Right renal cortex interstitium (tissue), 3 donors: Measurements from ENCODE around the gene RPTOR. TPM values are rescaled to one million over a fixed set of nuclear protein-coding genes. Genes with fewer than 3 reads are reported as not detected.
A peak's percentile ranks its signal among the peaks of the same experiment; 100 is the strongest.

Experiments
- DNase-seq, 3 donors: peaks; one replicate each; pipeline ENCODE4 v3.0.0-alpha.2; 2013; ENCODE audit warnings: low read depth in 3 of 3, low spot score in 2 of 3
- polyA plus RNA-seq, 3 donors: library from polyadenylated mRNA; unstranded; fragments of 120-200 nt; gene quantifications; one replicate each; pipeline ENCODE4 v1.2.1, GENCODE V29; 2013; ENCODE audit not compliant: insufficient read length in 3 of 3

The RPTOR gene
- polyA plus RNA-seq, 3 donors = 16.7 to 18.7 (median 17.1) TPM

DNA sequence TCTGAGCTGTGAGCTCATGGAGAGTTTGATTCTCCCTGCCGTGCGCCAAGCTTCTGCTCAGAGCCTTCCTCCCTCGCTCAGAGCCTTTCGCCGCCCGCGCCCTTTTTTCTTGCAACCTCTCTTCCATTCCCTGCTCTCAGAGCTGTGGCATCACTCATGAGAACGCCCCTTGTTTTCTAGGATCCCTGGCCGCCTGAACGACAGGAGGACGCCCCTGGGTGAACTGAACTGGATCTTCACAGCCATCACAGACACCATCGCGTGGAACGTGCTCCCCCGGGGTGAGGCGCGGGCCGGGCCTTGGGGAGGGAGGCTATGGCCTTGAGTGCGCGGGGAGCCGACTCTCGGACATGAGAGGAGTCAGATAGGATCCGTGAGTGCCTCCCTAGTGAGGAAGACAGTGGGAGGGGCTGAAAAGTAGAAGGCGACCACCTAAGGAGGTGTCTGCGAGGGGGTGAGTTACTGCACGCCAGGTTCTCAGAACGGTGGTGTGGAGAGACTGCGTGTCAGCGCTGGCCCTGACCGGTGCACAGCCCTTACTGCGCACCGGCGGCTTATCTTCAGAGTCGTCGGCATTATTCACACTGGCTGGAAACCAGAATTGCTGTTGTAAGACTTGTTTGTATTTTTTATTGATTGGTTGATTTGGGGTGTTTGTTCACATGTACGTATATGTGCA lies 277.5 kb downstream of the RPTOR start:
- DNase-seq = no peak

DNA sequence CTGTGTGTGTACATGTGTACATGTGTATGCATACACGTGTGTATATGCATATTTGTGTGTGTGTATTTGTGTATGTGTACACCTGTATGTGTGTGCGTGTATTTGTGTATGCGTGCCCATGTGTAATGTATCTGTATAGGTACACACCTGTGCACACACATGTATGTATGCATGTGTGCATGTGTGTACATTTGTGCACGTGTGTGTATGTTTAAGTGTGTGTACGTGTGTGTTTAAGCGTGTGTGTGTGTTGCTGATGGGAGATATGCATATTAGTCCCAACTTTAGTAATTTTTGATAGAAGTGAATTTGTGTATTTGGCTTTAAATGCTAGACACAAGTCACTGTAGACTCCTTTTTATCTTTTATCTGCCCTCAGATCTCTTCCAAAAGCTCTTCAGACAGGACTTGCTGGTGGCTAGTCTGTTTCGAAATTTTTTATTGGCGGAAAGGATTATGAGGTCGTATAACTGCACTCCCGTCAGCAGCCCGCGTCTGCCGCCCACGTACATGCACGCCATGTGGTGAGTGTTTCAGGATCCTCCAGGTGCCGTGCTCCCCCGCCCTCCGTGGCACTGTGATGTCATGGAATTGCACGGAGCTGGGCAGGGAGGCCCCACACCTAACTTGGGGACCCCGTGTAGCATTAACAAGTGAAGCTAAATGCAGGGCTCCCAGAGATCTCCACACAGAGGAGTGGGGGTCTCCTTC lies 278.2 kb downstream of the RPTOR start:
- DNase-seq = no peak

DNA sequence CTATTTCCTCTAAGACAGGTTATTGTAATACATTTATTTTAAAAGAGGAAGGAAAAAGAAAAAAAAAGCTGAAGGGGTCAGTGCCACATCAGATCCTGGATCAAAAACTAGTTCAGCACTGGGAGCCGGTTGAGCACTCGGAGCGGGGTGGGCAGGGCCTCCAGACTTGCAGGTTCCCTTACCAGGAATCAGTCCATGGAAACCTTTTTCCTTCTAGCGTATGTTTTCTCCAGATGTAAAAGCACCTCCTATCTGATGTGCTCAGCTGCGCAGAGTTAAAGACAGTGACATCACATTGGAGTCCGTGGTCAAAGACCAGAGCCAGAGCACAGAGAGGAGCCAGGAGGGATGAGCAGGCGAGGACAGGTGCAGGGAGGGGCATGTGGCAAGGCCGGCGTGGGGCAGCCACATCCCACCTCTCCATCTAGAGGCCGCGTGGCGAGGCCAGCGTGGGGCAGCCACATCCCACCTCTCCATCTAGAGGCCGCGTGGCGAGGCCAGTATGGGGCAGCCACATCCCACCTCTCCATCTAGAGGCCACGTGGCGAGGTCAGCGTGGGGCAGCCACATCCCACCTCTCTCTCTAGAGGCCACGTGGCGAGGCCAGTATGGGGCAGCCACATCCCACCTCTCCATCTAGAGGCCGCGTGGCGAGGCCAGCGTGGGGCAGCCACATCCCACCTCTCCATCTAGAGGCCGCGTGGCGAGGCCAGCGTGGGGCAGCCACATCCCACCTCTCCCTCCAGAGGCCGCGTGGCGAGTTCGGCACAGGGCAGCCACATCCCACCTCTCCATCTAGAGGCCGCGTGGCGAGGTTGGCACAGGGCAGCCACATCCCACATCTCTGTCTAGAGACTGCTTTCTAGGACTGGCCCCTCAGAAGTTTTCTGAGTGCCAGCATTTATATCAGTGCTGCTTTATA lies 280.2 kb downstream of the RPTOR start:
- DNase-seq = no peak

DNA sequence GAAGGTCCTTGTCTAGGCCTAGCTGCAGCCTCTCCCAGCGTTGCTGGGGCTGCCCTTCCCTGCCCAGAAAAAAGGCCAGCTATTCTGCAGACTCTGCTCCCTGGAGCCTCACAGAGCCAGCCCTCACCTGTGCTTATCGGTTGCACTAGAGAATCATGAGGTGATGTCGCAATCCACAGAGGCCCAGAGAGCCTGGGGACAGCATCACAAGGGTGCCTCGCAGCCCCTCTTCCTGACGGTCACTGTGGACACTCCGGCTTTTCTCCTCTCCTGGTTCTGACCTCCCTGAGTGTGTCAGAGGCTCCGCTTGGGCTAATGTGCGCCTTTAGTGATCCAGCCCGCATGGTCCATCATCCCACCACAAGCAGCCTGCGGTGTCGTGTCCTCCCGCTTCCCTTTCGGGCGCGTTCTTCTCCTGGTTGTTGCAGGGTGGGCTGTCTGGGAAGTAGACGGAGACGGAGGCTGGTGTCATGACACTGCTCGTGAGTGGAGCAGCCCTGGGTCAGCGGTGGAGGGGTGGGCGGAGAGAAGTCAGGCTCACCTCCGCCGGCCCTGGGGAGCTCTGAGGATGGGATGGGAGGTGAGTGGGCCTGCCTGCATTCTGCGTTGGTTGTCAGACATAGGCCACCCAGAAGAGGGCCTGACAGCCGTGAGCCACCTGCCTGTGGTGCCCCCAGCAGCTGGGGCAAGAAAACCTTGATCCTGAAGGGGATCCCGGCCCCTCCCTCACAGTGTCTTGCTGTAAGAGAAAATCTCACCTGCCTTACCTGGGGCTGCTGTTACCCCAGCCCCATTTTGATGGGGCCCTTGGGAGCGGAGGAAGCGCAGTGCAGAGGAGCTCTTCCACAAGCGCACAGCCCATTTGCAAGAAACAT lies 281.1 kb downstream of the RPTOR start:
- DNase-seq = no peak

DNA sequence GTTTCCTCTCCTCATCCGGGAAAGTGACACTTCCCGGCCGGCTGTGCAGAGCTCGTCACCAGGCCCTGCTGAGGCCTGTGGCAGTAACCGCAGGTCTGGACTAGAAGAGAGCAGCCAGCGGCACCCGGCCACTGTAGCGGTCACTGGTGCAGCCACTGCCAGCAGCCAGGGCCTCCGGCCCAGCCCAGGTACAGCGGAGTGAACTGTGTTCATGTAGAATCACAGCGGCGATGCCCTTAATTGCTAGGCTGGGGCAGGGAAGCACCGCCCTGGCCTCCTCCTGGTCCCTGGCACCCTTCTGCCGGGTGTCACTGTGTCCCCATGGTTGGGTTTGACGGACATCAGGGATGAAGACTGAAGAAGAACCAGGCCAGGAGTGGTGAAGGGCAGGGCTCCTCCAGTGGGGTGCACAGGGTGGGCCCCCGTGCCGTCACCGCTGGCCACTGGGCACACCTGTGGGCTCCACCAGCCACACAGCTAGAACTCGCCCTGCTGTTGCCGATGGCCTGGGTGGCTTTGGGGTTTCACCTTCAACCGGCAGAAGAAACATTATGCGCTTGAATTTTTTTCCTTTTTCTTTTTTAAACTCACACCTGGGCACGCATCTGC lies 281.8 kb downstream of the RPTOR start:
- DNase-seq = no peak

DNA sequence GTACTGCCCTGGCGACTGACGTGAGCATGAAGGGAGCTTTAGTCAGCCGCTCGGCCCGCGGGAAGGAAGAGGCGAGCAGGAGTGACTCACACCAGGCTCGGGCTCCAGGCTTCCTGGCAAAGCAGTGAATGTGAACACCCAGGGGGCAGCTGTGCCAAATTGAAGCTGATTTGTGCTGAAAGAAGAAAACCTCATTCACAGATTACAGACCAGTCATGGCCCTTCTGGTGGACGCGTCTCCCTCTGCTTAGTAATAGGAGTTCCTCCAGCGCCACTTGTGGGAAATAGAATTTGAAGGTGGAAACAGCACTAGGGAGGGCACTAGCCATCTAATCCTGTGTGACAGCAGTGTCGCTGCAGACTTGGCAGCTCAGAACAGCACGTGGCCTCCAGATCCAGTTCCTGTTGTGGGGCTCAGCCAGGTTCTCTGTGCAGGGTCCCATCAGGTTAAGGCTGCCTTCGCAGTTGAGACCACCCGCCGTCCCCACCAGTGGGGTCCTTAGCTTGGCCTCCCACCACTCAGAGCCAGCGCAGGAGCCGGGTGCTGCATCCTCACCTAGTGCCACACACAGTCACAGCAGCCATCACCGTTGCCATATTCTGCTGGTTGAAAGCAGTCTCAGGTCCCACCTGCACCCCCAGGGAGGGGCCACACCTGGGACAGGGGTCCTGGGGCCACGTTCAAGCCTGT lies 282.5 kb downstream of the RPTOR start:
- DNase-seq = no peak

DNA sequence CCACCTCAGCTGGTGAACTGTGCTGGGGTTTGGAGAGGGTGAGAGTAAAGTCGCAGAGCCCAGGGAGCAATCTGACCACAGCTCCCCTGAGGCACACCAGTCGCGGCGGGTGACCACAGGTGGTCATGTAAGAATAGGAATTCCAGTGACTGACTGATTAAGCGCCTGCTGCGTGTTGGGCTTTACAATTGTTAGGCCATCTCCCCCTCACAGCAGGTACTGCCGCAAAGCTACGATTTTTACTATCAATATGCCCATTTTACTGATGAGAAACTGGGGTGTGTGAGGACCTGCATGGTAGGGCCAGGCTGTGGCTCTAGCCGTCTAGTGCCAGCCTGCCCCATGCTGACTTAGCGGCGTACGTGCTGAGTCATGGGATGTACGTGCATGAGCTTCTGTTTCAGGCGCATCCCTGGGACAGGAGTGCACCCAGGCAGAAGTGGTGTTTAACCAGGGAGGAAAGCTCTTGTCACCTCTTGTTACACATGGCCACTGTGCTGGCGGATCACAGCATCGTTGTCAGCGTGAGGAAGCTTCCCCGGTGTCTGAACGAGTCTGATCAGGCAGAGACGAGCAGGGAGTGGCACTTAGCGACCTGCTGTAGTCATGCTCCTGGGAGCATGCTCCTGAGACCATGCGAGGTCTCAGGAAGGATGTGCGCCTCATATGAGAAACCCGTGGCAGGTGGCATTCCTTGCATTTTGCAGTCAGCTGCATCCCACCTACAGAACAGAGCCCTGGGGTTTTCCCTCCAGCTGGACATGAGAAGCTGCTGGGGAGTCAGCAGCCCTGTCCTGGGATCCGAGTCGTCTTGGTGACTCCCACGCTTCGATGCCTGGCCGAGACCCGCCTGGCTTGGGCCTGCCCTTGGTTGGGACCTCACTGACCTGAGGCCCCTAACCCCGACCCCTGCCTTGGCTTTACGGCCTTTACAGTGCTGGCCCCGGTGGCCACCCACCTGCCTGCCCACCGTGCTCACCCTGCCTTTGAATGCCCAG lies 283.3 kb downstream of the RPTOR start:
- no peak for DNase-seq

DNA sequence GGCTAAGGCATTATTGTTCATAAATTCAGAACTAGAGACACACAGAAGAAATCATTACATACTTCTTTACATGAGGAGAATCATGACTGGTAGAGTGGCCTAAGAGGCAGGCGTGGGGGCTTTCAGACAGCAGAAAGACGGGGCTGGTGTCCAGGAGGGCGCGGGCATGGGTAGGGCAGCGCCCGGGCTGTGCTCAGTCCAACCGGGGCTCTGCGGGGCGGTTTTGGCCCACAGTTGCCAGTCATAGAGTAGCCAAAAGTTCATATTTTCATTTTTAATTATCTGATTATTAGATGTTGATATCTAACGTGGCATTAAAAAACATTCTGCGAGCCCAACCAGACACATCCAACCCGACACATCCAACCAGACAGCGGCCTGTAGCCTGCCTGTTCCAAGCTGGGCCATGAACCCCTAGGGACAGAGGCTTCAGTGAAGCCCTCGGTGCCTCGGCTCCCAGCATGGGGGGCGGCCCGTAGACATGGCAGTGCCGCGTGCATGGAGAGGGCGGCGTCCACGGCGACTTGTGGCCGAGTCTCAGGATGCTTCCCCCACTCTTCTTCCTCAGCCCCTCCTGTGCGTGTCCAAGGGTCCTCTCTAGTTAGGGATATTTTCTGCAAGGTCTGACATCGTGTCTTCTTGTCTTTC lies 284.7 kb downstream of the RPTOR start:
- no peak for DNase-seq

DNA sequence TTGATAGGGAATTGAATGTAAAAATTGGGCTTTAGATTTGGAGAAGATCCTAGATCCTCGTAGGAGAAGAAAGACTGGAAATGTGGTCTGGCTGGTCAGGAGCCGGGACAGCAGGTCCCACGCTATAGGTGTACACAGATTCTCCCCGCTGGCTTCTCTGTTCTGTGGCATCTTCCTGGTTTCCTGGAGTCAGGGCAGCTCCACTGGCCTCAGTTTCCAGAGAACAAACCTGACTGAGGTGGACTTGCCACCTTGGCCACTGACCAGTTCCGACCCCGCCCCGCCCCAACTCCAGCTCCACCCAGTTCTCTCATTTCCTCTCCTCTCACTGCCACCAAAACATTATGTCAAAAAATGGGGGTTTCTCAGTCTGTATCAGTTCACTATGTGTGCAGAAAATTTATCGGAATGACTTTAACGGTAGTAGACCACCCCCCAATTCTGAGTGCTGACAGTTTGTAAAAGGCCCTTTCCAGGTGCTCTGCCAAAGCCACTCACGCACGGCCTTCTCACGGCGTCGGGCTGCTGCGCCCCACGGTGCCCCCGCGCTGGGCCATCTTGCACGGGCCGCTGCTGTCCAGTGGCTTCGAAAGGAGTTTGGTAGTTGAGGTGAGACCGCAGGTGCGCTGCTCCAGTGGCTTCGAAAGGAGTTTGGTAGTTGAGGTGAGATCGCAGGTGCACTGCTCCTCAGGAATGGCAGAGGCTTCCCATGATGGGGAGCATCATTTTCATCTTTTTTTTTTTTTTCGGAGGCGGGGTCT lies 285.6 kb downstream of the RPTOR start:
- no peak for DNase-seq

DNA sequence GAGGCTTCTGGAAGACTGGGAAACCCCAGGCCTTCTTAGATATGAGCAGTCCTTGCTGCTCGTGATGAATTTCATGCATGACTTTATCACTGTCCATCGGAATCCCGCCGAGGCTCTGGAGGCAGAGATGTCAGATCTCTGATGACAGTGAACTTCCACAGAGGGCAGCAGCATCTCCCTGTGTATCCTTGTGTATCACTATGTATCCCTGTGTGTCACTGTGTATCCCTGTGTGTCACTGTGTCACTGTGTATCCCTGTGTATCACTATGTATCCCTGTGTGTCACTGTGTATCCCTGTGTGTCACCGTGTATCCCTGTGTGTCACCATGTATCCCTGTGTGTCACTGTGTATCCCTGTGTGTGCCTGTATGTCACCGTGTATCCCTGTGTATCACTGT lies 286.9 kb downstream of the RPTOR start:
- no peak for DNase-seq

DNA sequence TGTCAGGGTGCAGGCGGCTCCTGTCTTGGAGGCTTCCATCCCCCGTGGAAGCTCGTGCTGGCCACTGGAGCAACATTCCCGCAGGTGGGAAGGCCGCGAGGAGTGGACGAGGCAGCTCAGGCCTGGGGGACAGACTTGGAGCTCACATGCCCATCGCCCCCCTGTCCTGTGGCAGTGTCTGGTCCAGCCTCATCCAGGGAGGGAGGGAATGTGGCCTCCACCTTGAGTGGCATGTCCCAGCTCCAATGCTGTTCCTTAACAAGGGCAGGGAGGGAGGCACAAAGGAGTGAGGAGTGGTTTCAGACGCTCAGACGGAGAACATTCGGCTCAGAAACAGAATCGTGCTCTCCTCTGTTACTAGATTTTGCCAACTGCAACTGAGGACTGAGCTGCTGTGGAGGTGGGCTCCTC lies 287.6 kb downstream of the RPTOR start:
- DNase-seq = no peak

DNA sequence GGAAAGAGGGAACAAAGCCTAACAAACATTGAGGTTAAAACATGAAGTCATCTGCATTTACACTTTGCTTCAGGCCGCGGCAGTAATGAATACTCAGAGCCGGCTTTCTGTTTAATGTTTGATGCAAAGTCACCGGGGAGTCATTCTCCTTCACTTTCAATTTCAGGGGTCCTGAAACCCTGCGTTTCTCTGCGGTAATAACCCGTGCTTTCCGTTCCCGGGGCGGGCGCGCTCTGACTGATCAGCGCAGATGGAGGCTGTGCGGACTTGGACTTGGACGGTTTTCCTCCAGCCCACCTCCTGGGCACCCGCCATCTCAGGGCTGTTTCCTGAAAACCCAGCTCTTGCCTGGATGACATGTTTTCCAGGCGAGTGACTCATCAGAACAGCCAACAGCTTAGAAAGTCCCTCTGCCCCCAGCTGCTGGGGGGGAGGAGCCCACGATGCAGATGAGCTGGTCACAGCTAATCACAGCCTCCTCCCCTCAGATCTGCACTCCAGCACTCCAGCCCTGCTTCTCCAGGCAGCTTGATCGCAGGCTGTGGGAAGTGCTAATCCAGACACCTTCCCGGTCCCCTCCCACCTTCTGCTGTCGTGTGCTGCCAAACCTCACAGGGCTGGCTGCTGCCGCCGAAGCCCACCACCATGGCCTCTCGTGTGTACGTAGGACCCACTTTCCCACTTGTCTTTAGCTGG lies 288.4 kb downstream of the RPTOR start:
- peak; percentile 68 to 88 (median 84) for DNase-seq

DNA sequence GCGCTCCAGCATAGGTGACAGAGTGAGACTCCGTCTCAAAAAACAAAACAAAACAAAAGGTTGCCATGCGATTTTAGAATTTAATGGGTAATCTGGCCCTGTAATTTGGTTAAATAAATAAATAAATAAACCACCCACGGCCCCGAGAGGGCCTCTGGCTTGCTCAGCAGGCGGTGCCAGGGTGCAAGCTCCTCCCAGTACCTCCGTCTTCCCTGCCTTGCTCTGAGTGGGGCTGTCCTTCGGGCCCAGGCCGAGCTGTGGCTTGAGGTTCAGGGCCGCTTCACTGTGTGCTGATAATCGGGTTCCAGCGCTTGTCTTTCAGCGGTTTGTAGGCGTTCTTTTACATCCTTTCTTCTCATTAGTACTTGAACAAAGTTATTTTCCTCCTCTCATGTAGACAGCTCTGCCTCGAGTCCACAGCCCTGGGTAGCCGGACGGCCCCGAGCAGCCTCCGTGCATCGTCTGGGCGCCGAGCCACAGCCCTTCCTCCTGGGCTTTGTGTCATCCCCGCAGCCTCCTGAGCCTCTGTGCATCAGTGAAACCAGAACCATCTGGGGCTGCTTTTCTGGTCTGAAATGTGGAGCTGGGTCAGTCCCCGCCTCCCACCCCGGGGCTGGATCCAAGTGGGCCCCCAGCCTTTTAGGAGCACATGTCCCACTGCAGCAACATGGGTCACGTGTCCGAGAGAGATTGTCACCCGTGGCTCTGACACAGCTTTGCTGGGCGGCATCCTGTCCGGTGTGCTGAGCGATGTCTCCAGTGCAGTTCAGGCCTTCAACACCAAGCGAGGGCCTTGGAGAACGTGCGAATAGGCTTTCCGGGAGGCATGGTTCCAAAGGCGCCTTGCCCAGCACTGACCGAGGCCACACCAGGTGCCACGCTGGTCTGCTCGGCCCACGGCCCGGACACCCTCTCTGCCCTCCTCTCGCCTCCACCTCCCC lies 289.6 kb downstream of the RPTOR start:
- no peak for DNase-seq

DNA sequence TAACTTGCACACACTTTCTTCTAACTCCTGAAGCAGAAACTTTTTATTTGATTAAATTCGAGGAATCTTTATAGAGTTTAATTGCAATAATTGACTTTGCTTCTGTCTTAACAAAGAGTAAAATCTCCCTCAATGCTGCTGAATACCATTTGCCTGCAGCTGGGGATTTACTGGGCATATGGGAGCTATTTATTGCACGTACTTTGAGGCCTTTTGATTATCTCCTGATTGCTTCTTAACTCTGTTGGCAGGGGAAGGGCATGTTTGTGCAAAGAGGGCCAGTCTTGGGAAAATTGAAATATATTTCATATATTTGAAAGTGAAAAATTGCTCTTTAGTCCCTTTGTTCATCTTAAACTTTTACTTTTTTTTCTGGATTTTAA lies 290.2 kb downstream of the RPTOR start:
- no peak for DNase-seq
